ENCODE measurements around the gene HINT2. TPM values are rescaled to one million over a fixed set of nuclear protein-coding genes. Genes with fewer than 3 reads are reported as not detected.
A peak's percentile ranks its signal among the peaks of the same experiment; 100 is the strongest.

HINT2 gene
- total RNA-seq, 1 donor from 2014 or later: 60.1 TPM

DNA sequence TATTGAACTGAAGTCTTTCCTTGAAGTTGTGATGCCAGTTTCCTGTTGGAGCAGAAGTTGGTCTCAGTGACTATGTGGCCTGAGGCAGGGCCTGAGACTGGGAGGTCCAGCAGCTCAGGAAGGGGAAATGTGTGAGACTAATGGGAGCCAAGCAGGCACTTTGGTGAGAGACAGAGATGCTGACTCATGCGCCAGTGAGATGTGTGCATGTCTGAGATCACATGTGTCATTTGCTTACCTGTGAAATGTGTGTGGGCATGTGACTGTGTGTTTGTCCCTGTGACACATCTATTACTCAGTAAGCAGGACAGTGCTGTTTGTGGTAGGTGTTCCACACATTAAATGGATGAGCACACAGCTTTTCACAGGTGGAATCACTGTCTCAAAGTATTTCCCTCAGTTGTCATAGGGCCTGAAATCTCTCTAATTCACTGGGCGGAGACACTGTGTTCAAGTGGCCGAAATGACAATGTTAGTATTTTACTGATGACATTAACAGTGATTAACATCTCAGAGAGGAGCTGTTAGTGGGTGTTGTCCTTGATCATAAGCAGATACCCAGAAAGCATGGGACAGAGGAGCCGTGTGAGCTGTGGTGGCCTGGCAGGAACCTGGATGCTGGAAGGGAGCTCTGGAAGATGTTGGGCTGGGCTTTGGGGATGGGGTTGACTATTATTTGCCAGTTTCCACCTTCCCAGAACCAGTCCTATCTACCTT, 16.0 kb downstream of the HINT2 start:
- TF ChIP-seq, protein P1, sequence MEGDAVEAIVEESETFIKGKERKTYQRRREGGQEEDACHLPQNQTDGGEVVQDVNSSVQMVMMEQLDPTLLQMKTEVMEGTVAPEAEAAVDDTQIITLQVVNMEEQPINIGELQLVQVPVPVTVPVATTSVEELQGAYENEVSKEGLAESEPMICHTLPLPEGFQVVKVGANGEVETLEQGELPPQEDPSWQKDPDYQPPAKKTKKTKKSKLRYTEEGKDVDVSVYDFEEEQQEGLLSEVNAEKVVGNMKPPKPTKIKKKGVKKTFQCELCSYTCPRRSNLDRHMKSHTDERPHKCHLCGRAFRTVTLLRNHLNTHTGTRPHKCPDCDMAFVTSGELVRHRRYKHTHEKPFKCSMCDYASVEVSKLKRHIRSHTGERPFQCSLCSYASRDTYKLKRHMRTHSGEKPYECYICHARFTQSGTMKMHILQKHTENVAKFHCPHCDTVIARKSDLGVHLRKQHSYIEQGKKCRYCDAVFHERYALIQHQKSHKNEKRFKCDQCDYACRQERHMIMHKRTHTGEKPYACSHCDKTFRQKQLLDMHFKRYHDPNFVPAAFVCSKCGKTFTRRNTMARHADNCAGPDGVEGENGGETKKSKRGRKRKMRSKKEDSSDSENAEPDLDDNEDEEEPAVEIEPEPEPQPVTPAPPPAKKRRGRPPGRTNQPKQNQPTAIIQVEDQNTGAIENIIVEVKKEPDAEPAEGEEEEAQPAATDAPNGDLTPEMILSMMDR (conservative IDR thresholded peaks at IDR 0.05): no peak
- H3K4me1 Mint-ChIP-seq: peaks cover 17% of the 10 kb centered on the region
- H3K27ac Mint-ChIP-seq (ENCODE audit: unreplicated experiment): no peak overlapping the region
- no peaks in the 10 kb centered on the region for H3K27me3 Mint-ChIP-seq (ENCODE audit: low read depth)
- no peak overlapping the region for H3K4me3 Mint-ChIP-seq
- no peaks in the 10 kb centered on the region for H3K9me3 Mint-ChIP-seq
- peaks cover 3% of the 10 kb centered on the region for H3K36me3 Mint-ChIP-seq (ENCODE audit: low read depth)
- no peak for DNase-seq (ENCODE audit: low read depth, low spot score)

DNA sequence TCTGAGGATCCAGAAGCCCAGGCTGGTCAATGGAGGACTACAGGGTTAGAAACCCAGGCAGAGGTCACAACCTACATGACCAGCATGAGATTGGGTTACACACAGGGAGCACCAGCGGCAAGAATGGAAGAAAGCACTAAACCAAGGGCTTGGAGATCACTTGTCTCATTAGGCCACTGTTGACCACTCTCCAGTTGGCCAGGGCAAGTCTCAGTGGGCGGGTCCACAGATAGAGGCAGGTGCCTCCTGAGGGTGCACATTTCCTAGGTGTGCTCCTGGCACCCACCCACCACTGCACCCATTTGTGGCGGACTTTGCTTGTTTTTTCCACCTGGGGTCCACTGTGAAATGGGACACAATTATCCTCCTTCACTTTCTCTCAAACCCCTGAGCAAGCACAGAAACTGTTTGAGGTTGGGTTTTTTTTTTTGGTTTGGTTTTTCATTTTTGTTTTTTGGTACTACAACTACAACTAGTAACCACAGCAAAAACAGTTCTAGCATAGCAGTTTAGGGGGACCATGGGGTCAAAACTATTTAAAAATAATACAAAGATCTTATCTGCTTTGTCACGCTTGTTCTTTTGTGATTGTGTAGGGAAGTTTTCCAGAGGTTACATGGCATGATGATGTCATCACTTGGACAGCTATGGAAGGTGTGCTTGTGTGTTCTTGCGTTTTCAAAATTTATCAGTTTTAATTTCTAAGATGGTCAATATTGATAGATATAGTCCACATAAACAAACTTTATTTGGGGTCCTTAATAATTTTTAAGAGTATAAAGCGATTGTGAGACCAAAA, 17.3 kb downstream of the HINT2 start:
- H3K4me1 Mint-ChIP-seq: peaks cover 23% of the 10 kb centered on the region
- no peak overlapping the region for H3K4me3 Mint-ChIP-seq
- H3K9me3 Mint-ChIP-seq: no peaks in the 10 kb centered on the region
- no peaks in the 10 kb centered on the region for H3K27me3 Mint-ChIP-seq (ENCODE audit: low read depth)
- peaks cover 3% of the 10 kb centered on the region for H3K36me3 Mint-ChIP-seq (ENCODE audit: low read depth)
- no peak for DNase-seq (ENCODE audit: low read depth, low spot score)
- no peak overlapping the region for H3K27ac Mint-ChIP-seq (ENCODE audit: unreplicated experiment)
- TF ChIP-seq, protein P1 (conservative IDR thresholded peaks at IDR 0.05): no peak

DNA sequence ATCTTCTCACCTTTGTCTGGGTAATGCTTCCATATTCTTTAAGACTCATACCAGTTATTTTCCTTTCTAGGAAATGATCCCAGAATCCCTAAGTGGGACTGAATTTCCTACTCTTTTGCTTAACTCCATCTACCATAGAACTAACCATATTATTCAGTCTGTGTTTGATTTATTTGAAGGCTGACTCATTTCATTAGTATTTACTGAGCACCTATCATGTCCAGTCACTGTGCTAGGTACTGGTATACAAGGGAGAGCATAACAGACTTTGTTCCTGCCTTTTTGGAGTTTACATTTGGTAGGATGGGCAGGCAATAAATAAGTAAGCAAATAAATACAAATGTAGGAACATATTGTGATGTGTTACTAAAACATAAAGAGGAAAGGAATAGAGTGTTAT, 19.1 kb downstream of the HINT2 start:
- no peak overlapping the region for H3K4me3 Mint-ChIP-seq
- TF ChIP-seq, protein P1 (conservative IDR thresholded peaks at IDR 0.05): no peak
- no peaks in the 10 kb centered on the region for H3K9me3 Mint-ChIP-seq
- no peaks in the 10 kb centered on the region for H3K36me3 Mint-ChIP-seq (ENCODE audit: low read depth)
- H3K27ac Mint-ChIP-seq (ENCODE audit: unreplicated experiment): no peak overlapping the region
- DNase-seq (ENCODE audit: low read depth, low spot score): no peak
- H3K4me1 Mint-ChIP-seq: peaks cover 24% of the 10 kb centered on the region
- no peaks in the 10 kb centered on the region for H3K27me3 Mint-ChIP-seq (ENCODE audit: low read depth)

DNA sequence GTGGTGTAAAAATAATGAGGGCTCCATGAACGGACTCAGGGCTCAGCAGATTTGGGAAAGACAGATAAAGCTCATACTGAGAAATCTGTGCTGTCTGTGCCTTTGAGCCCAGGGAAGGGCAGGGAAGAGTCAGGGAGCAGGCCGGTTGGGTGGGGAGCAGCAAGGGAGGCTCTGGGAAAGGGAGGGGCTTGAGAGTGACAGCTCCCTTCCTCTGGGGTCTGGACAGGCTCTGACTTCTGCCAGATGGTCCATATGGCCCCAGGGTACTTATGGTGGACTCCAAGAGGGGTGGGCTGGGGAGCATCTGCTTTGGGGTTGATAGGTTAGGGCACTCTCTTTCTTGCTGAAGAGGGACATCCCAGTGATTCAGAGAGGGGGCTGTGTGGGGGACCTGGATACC, 21.4 kb downstream of the HINT2 start:
- peak overlapping the region; percentile 62 for H3K27ac Mint-ChIP-seq (ENCODE audit: unreplicated experiment)
- no peak for DNase-seq (ENCODE audit: low read depth, low spot score)
- no peaks in the 10 kb centered on the region for H3K27me3 Mint-ChIP-seq (ENCODE audit: low read depth)
- H3K4me1 Mint-ChIP-seq: peaks cover 31% of the 10 kb centered on the region
- no peaks in the 10 kb centered on the region for H3K9me3 Mint-ChIP-seq
- H3K36me3 Mint-ChIP-seq (ENCODE audit: low read depth): no peaks in the 10 kb centered on the region
- H3K4me3 Mint-ChIP-seq: peak overlapping the region; percentile 56
- TF ChIP-seq, protein P1 (conservative IDR thresholded peaks at IDR 0.05): no peak

DNA sequence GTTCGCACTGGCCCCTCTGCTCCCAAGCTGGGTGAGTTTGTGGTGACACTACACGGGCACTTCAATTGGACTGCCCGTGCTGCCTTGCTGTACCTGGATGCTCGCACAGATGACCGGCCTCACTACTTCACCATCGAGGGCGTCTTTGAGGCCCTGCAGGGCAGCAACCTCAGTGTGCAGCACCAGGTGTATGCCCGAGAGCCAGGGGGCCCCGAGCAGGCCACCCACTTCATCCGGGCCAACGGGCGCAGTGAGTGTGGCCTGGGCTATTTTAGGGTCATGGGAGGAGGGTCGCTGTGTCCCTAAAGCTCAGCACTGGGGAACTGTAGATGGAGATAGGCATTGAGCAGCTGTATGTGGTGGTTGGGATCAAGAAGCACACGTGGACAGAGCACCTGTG, 22.0 kb downstream of the HINT2 start:
- no peak for DNase-seq (ENCODE audit: low read depth, low spot score)
- Mint-ChIP-seq H3K4me1 (peaks cover 31% of the 10 kb centered on the region), H3K27me3 (ENCODE audit: low read depth) (no peaks in the 10 kb centered on the region), H3K4me3 (peak overlapping the region; percentile 56), H3K36me3 (ENCODE audit: low read depth) (no peaks in the 10 kb centered on the region), H3K9me3 (no peaks in the 10 kb centered on the region), H3K27ac (ENCODE audit: unreplicated experiment) (no peak overlapping the region)
- TF ChIP-seq, protein P1 (conservative IDR thresholded peaks at IDR 0.05): no peak

Measured in neural crest cell (in vitro differentiated cells).